Right atrium auricular region (tissue), 2 donors: Measurements from ENCODE around the gene TMEM131L. TPM values are rescaled to one million over a fixed set of nuclear protein-coding genes. Genes with fewer than 3 reads are reported as not detected.
"Not testable (repeated sequence)": the region's sequence is repeated elsewhere in the genome, so short reads cannot be mapped to it uniquely, and the experiment has no call there.

Experiments used
- DNase-seq: peaks from one replicate; pipeline ENCODE4 v3.0.0-alpha.2; 2019; ENCODE audit warnings: low spot score
- H3K27ac ChIP-seq, 2 donors: fragments of 200-600 bp; sonication (generic); 1 replicate in 1 of 2; 2 replicates in 1 of 2; pipeline ENCODE4 v1.5.1; 2016 to 2019
- H3K27me3 ChIP-seq, 2 donors: fragments of 200-600 bp; sonication (generic); one replicate each; pipeline versions ENCODE4 v1.5.1 to v1.6.0; 2017 to 2019
- H3K36me3 ChIP-seq: fragments of 200-600 bp; sonication (generic); one replicate; pipeline ENCODE4 v1.5.1; 2016
- H3K4me1 ChIP-seq, 2 donors: fragments of 200-600 bp; sonication (generic); one replicate each; pipeline versions ENCODE4 v1.5.1 to v1.6.0; 2017 to 2019
- H3K4me3 ChIP-seq, 2 donors: fragments of 200-600 bp; sonication (generic); 1 replicate in 1 of 2; 2 replicates in 1 of 2; pipeline ENCODE4 v1.5.1; 2017 to 2019; ENCODE audit warnings: mild to moderate bottlenecking in 1 of 2, moderate library complexity in 1 of 2
- H3K9me3 ChIP-seq, 2 donors: fragments of 200-600 bp; sonication (generic); one replicate each; pipeline ENCODE4 v1.5.1; 2019
- total RNA-seq, 2 donors: library from RNA; depleted of rRNA; stranded (reverse); fragments of >200 nt; gene quantifications; one replicate each; pipeline ENCODE4 v1.1.0, GENCODE V29; 2016
- TF ChIP-seq, protein P1 (sequence below), 2 donors: fragments of 200-600 bp; sonication (generic); IDR thresholded peaks; one replicate each; pipeline ENCODE4 v1.5.1; 2019; ENCODE audit warnings: antibody characterized with exemption in 2 of 2

TMEM131L gene
- total RNA-seq, 2 donors from 2014 or later: 10.9 to 15.4 TPM

DNA sequence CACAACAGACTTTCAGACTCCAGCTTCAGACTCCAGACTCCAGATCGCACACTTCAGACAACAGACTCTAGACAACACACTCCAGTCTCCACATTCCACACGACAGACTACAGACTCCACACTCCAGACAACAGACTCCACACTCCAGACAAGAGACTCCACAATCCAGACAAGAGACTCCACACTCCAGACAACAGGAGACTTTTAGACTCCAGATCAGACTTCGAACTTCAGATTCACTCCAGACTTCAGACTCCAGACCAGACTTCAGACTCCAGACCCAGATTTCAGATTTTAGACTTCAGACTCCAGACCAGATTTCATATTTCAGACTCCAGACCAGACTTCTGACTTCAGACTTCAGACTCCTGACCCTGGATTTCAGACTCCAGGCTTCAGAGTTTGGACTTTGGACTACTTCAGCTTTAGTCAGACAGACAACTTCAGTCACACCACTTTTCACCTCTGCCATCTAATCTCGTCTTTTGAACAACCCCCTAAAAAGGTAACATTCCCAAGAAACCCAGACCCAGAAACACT is 188.9 kb downstream of the TMEM131L start:
- Histone ChIP-seq H3K27me3 (no peaks in the 10 kb centered on the region), H3K27ac (peak overlapping the region; percentile 19 to 37), H3K9me3 (no peaks in the 10 kb centered on the region), H3K4me3 (no peak overlapping the region), H3K4me1 (no peaks in the 10 kb centered on the region), H3K36me3 (no peaks in the 10 kb centered on the region)
- TF ChIP-seq, protein P1, sequence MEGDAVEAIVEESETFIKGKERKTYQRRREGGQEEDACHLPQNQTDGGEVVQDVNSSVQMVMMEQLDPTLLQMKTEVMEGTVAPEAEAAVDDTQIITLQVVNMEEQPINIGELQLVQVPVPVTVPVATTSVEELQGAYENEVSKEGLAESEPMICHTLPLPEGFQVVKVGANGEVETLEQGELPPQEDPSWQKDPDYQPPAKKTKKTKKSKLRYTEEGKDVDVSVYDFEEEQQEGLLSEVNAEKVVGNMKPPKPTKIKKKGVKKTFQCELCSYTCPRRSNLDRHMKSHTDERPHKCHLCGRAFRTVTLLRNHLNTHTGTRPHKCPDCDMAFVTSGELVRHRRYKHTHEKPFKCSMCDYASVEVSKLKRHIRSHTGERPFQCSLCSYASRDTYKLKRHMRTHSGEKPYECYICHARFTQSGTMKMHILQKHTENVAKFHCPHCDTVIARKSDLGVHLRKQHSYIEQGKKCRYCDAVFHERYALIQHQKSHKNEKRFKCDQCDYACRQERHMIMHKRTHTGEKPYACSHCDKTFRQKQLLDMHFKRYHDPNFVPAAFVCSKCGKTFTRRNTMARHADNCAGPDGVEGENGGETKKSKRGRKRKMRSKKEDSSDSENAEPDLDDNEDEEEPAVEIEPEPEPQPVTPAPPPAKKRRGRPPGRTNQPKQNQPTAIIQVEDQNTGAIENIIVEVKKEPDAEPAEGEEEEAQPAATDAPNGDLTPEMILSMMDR (IDR thresholded peaks at IDR 0.05): no peak
- DNase-seq: no peak

DNA sequence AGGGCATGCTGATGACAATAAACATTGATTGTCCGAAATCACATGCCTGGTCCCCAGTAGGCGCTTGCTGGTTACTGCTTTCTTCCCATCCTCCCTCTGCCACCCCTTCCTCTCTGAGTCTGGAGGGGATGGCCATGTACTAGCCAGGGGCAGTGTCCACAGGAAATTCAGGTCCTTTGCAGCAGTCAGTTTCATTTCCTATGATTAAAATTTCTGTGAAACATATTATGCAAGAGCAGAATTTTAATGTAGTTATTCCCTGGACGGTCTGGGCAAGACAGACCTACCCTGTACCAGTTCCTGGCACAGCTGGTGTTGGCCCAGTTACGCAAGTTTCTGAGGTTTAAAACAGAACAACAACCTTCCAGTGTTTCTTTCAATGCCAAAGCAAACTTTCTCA is 189.8 kb downstream of the TMEM131L start:
- TF ChIP-seq, protein P1 (IDR thresholded peaks at IDR 0.05): no peak
- Histone ChIP-seq H3K27ac (peak overlapping the region; percentile 19 to 37), H3K27me3 (no peaks in the 10 kb centered on the region), H3K9me3 (no peaks in the 10 kb centered on the region), H3K4me3 (no peak overlapping the region), H3K36me3 (no peaks in the 10 kb centered on the region), H3K4me1 (peaks cover 0 to 4% of the 10 kb centered on the region in 2 donors)
- no peak for DNase-seq

DNA sequence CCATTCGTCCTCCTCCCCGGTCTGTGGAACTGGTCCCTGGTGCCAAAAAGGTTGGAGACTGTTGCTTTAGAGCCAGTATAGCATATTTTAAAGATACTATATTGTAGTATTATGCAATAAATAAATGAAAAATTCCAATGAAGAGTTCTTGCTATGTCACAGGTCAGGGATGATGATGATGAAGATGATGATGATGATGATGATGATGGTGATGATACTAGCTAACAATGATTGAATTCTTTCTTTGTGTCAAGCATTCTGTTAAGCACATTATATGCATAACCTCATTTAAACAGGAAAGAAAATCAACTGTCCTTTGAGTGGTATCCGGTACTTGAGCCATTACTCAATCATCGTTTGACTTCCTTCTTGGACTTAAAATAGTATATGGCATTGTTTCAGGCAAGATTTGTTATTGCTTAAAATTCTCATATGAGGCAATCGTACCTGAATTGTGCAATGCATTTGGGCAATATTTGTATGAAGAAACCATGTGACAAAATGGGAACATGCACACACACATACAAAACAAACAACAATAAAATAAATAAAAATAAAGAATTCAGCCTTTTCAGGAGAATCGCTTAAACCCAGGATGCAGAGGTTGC is 195.2 kb downstream of the TMEM131L start:
- Histone ChIP-seq H3K27me3 (no peaks in the 10 kb centered on the region), H3K9me3 (no peaks in the 10 kb centered on the region), H3K4me1 (peaks cover 0 to 4% of the 10 kb centered on the region in 2 donors), H3K4me3 (no peak overlapping the region), H3K27ac (peak overlapping the region; percentile 13 to 48), H3K36me3 (no peaks in the 10 kb centered on the region)
- DNase-seq: no peak
- TF ChIP-seq, protein P1 (IDR thresholded peaks at IDR 0.05): no peak

DNA sequence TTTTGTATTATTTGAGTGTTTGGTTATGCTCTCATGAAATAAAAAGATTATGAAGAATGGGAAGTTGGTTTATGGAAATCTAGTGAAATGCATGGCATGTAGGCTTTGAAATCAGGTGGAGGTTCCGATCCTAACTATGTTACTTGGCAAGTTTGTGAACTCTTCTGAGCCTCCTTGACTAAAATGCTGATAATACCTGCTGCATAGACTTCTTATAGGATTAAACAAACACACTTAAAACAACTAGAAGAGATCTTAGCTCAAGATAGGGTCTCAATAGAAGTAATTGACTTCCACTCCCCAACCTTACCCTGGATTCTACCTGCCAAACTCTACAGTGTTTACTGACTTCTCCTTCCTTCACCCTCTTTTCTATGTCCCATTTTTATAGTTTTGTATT is 195.7 kb downstream of the TMEM131L start:
- DNase-seq: no peak
- Histone ChIP-seq H3K27me3 (no peaks in the 10 kb centered on the region), H3K27ac (peak overlapping the region in 1 of 2 donors; percentile 15), H3K36me3 (no peaks in the 10 kb centered on the region), H3K4me1 (peaks cover 0 to 4% of the 10 kb centered on the region in 2 donors), H3K9me3 (no peaks in the 10 kb centered on the region), H3K4me3 (no peak overlapping the region)
- TF ChIP-seq, protein P1 (IDR thresholded peaks at IDR 0.05): no peak

DNA sequence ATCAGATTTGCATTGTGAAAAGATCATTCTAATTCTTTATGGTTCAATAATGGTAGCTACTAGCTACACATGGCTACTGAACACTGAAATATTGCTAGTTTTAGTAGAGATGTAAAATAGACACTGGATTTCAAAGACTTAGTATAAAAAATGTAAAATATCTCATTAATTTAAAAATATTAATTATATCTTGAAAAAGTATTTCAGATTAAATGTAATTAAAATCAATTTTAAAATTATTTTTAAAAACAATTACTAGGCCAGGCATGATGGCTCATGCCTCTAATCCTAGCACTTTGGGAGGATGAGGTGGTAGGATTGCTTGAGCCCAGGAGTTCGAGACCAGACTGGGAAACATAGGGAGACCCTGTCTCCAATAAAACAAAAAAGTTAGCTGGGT is 197.5 kb downstream of the TMEM131L start:
- Histone ChIP-seq H3K36me3 (no peaks in the 10 kb centered on the region), H3K4me1 (peaks cover 0 to 4% of the 10 kb centered on the region in 2 donors), H3K4me3 (no peak overlapping the region), H3K27me3 (no peaks in the 10 kb centered on the region), H3K9me3 (no peaks in the 10 kb centered on the region), H3K27ac (no peak overlapping the region)
- no peak for DNase-seq
- TF ChIP-seq, protein P1 (IDR thresholded peaks at IDR 0.05): no peak

DNA sequence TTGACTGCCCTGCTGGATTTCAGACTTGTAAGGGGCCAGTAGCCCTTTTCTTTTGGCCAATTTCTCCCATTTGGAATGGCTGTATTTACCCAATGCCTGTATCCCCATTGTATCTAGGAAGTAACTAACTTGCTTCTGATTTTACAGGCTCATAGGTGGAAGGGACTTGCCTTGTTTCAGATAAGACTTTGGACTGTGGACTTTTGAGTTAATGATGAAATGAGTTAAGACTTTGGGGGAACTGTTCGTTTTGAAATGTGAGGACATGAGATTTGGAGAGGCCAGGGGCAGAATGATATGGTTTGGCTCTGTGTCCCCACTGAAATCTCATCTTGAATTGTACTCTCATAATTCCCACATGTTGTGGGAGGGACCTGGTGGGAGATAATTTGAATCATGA is 200.3 kb downstream of the TMEM131L start:
- H3K4me3 ChIP-seq, H3K27ac ChIP-seq, H3K36me3 ChIP-seq, H3K4me1 ChIP-seq, H3K27me3 ChIP-seq, DNase-seq, H3K9me3 ChIP-seq: not testable (repeated sequence)
